Measurements from ENCODE around the gene NUP85. TPM values are rescaled to one million over a fixed set of nuclear protein-coding genes. Genes with fewer than 3 reads are reported as not detected.

NUP85 gene
- polyA plus RNA-seq, 2 of the 4 experiments (the other 2 are of a cell fraction), result 83.4 to 110 TPM

DNA sequence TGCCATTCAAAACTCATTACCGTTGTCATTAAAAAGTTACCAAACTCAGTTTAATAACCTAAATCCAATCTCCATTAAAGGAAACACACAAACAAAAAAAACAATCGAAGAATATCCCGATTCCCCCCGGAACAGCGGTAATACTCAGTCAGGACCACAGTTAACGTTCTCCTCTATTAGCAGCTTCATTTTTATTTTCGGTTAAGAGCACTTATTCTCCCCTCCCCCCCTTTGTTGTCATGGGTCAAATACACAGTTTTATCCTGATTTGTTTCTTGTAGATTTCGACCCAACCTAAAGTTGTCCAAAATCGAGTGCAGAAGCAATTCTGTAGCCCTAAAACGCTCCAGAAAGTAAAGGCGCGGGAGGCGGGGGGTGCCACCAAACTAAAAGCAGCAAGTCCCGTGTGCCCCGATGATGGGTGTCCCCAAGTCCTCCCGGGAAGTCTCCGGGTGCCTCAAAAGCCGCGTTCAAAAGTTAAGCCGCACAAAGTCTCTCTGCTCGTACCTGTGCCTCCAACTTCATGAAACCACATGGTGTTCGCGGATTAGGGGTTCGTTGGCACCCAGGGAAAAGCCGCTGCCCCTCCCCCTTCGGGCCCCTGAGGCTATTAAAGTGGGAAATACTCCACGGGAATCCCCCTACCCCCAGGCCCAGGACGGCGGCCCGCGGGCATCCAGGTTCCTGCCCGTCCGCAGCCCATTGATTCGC lies 23.7 kb upstream of the NUP85 start:
- FAIRE-seq (no peak), ATAC-seq (peak; percentile 3 to 31; a peak in 3 of 6 replicates), DNase-seq (ENCODE audit: low read depth in 1 of 2, low spot score in 1 of 2) (no peak)
- Histone ChIP-seq H3K9me3 (no peaks in the 10 kb centered on the region), H3K27ac (peak overlapping the region; percentile 93 to 98), H3K4me3 (peak overlapping the region; percentile 96), H3K4me2 (peak overlapping the region; percentile 88), H3K4me1 (peaks cover 15% of the 10 kb centered on the region; the same call in 2 of the 3 replicates)
- ChIA-PET POLR2A (interaction anchor here (0.6 to 0.8 kb wide), 2 partner anchors 10 to 20 kb away, joined by 3 to 6 read pairs; no protein-coding TSS in a partner anchor), CTCF (interaction anchor here (1.7 to 4.1 kb wide), 5 partner anchors 8 to 68 kb away, joined by 6 to 16 read pairs (median 8); no protein-coding TSS in a partner anchor)
- TF ChIP-seq HOXA7 (CRISPR knock-in tag; IDR thresholded peaks at IDR 0.05), result no peak
- 1% methylated on average over 27 of the region's 34 CpGs for WGBS (ENCODE audit: missing lambda C conversion rate)

DNA sequence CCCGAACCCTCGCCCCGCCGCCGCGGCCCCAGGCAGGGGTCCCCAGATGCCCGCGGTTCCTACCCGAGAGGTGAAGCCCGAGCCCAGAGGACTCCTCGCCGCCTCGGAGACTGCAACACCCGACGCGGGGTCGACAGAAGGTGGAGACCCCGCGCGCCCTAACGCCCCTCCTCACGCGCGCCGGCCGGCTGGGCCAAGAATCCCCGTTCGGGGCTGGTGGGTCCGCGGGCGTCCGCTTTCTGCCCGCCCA lies 23.2 kb upstream of the NUP85 start:
- Histone ChIP-seq H3K9me3 (no peaks in the 10 kb centered on the region), H3K4me2 (peak overlapping the region; percentile 88), H3K4me1 (peaks cover 15% of the 10 kb centered on the region; the same call in 2 of the 3 replicates), H3K4me3 (peak overlapping the region; percentile 96), H3K27ac (peak overlapping the region; percentile 93 to 98)
- ChIA-PET CTCF (interaction anchor here (0.8 to 3.9 kb wide), 2 partner anchors 66 to 68 kb away, joined by 3 to 21 read pairs; no protein-coding TSS in a partner anchor), POLR2A (no interaction called here)
- TF ChIP-seq, protein P1, sequence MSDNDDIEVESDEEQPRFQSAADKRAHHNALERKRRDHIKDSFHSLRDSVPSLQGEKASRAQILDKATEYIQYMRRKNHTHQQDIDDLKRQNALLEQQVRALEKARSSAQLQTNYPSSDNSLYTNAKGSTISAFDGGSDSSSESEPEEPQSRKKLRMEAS (IDR thresholded peaks at IDR 0.05), result no peak
- TF ChIP-seq PHF8 (IDR thresholded peaks at IDR 0.05; ENCODE audit: borderline replicate concordance, low read depth) (peak; percentile 80; the same call in 1 of the 2 replicates), HOXB13 (CRISPR knock-in tag; IDR thresholded peaks at IDR 0.05; ENCODE audit: low read depth) (no peak), EHMT2 (IDR thresholded peaks at IDR 0.05; ENCODE audit: low read depth) (no peak), FOXS1 (CRISPR knock-in tag; IDR thresholded peaks at IDR 0.05) (no peak)
- TF ChIP-seq, protein P2, sequence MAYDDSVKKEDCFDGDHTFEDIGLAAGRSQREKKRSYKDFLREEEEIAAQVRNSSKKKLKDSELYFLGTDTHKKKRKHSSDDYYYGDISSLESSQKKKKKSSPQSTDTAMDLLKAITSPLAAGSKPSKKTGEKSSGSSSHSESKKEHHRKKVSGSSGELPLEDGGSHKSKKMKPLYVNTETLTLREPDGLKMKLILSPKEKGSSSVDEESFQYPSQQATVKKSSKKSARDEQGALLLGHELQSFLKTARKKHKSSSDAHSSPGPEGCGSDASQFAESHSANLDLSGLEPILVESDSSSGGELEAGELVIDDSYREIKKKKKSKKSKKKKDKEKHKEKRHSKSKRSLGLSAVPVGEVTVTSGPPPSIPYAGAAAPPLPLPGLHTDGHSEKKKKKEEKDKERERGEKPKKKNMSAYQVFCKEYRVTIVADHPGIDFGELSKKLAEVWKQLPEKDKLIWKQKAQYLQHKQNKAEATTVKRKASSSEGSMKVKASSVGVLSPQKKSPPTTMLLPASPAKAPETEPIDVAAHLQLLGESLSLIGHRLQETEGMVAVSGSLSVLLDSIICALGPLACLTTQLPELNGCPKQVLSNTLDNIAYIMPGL (CRISPR knock-in tag; IDR thresholded peaks at IDR 0.05; ENCODE audit: borderline replicate concordance), result 0 out of 2 replicates have a peak, but pooled peaks have one; percentile 60
- 0% methylated on average over 3 of the region's 33 CpGs for WGBS (ENCODE audit: missing lambda C conversion rate)
- ATAC-seq (peak in 1 of 2 experiments; percentile 30; a peak in 3 of 6 replicates), FAIRE-seq (no peak), DNase-seq (ENCODE audit: low read depth in 1 of 2, low spot score in 1 of 2) (no peak)

DNA sequence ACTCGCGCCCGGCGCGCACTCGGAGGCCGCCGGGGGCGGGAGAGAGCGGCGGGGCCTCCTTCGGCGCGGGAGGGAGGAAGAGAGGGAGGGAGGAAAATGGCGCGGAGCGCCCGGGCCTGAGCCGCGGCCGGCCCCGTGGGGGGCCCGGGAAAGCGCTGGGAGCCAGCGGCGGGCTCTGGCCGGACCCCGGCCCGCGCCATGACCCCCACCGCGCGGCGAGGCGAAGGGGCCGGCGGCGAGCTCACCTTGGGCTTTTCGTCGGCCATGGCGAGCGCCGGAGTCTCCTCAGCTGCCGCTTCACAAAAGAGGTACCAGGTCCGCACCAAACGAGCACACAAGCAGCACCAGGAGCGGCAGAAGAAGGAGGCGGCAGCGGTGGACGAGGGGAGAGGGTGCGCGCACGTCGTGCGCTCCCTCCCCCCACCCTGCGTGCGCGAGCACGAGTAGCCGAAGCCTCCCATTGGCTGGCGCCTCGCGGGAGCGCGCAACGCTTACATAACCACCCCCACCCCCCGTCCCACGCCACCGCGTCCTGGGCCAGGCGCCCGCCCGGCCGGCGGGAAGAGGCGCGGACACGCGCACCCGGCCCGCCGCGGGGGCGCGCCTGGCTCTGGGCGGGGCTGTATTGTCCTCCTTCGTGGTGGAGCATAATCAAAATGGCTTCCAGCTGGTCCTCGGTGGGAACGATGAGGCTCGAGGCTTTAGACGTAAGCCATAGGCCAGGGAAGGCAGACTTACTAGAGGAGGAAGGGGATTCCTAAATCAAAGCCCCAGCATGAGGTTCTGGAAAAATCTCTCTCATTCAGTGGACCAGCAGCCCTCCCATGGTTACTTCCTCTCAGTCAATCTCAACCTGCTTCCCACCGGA lies 22.7 kb upstream of the NUP85 start, which contains the start of gene SUMO2:
Gene SUMO2, minus strand, starts transcription at position 391 of the 868 bp plus-strand sequence. Its CDS starts 125 bp downstream, at position 266.
- POLR2A ChIA-PET, result interaction anchor here (0.8 to 1.4 kb wide), 5 partner anchors 9 to 59 kb away, joined by 3 to 10 read pairs (median 4); partner anchors contain the start of gene JPT1
- peak within 1 kb of the TSS; percentile 93 to 98 for H3K27ac ChIP-seq
- FAIRE-seq (no peak), ATAC-seq (peak; percentile 87 to 92), DNase-seq (ENCODE audit: low read depth in 1 of 2, low spot score in 1 of 2) (peak; percentile 98)
- H3K4me1 ChIP-seq, result peaks cover 15% of the 10 kb centered on the region; the same call in 2 of the 3 replicates
- H3K9me3 ChIP-seq, result no peaks in the 10 kb centered on the region
- peak within 1 kb of the TSS; percentile 96 for H3K4me3 ChIP-seq
- CTCF ChIA-PET, result interaction anchor here (0.8 to 11.6 kb wide), 9 partner anchors 11 to 97 kb away, joined by 3 to 178 read pairs (median 6); partner anchors contain the start of genes MIF4GD, NT5C and NUP85
- WGBS (ENCODE audit: missing lambda C conversion rate), result 3% methylated on average over 28 of the region's 92 CpGs
- H3K4me2 ChIP-seq, result peak within 1 kb of the TSS; percentile 88
- TF ChIP-seq EHMT2 (IDR thresholded peaks at IDR 0.05; ENCODE audit: low read depth) (no peak), ZSCAN20 (CRISPR knock-in tag; IDR thresholded peaks at IDR 0.05) (peak; percentile 94), RFX5 (IDR thresholded peaks at IDR 0.05) (peak; percentile 41; the same call in 1 of the 2 replicates), HEYL (CRISPR knock-in tag; IDR thresholded peaks at IDR 0.05) (no peak; the same call in 1 of the 2 replicates), PHF8 (IDR thresholded peaks at IDR 0.05; ENCODE audit: borderline replicate concordance, low read depth) (peak; percentile 38), MAZ (IDR thresholded peaks at IDR 0.05; ENCODE audit: borderline replicate concordance, low read depth, low read length) (peak; percentile 82), FOSB (CRISPR knock-in tag; IDR thresholded peaks at IDR 0.05) (no peak), BHLHE40 (IDR thresholded peaks at IDR 0.05; ENCODE audit: low read depth, low read length) (no peak), CBX2 (IDR thresholded peaks at IDR 0.05; ENCODE audit: borderline replicate concordance, low read depth) (no peak), HOXA7 (CRISPR knock-in tag; IDR thresholded peaks at IDR 0.05) (peak; percentile 76; the same call in 1 of the 2 replicates), KDM5A (IDR thresholded peaks at IDR 0.05) (peak; percentile 51; the same call in 1 of the 2 replicates), JUN (IDR thresholded peaks at IDR 0.05) (peak; percentile 84 to 97), TFCP2L1 (CRISPR knock-in tag; IDR thresholded peaks at IDR 0.05) (peak; percentile 78; the same call in 1 of the 2 replicates), ESRRA (IDR thresholded peaks at IDR 0.05; ENCODE audit: borderline replicate concordance, low read length) (no peak), CEBPB (IDR thresholded peaks at IDR 0.05) (peak in 1 of 2 experiments; percentile 75; a peak in 1 of 4 replicates), MAFK (IDR thresholded peaks at IDR 0.05; ENCODE audit: partially characterized antibody) (no peak), TP53 (CRISPR knock-in tag; IDR thresholded peaks at IDR 0.05) (0 out of 2 replicates have a peak, but pooled peaks have one; percentile 77)
- TF ChIP-seq, protein P3, sequence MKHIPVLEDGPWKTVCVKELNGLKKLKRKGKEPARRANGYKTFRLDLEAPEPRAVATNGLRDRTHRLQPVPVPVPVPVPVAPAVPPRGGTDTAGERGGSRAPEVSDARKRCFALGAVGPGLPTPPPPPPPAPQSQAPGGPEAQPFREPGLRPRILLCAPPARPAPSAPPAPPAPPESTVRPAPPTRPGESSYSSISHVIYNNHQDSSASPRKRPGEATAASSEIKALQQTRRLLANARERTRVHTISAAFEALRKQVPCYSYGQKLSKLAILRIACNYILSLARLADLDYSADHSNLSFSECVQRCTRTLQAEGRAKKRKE (CRISPR knock-in tag; IDR thresholded peaks at IDR 0.05; ENCODE audit: low read depth), result peak; percentile 98
- TF ChIP-seq, protein P4, sequence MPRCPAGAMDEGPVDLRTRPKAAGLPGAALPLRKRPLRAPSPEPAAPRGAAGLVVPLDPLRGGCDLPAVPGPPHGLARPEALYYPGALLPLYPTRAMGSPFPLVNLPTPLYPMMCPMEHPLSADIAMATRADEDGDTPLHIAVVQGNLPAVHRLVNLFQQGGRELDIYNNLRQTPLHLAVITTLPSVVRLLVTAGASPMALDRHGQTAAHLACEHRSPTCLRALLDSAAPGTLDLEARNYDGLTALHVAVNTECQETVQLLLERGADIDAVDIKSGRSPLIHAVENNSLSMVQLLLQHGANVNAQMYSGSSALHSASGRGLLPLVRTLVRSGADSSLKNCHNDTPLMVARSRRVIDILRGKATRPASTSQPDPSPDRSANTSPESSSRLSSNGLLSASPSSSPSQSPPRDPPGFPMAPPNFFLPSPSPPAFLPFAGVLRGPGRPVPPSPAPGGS (IDR thresholded peaks at IDR 0.05), result peak; percentile 75
- TF ChIP-seq, protein P2 (CRISPR knock-in tag; IDR thresholded peaks at IDR 0.05; ENCODE audit: borderline replicate concordance), result no peak

All from A549 (cell line).